ENCODE data around the gene ADAMTS4. TPM values are rescaled to one million over a fixed set of nuclear protein-coding genes. Genes with fewer than 3 reads are reported as not detected.

The ADAMTS4 gene
- total RNA-seq, 5 donors from 2014 or later (not counting 1 experiment from before 2014, with no cell fraction given): 0.86 to 1.8 (median 1.4) TPM

DNA sequence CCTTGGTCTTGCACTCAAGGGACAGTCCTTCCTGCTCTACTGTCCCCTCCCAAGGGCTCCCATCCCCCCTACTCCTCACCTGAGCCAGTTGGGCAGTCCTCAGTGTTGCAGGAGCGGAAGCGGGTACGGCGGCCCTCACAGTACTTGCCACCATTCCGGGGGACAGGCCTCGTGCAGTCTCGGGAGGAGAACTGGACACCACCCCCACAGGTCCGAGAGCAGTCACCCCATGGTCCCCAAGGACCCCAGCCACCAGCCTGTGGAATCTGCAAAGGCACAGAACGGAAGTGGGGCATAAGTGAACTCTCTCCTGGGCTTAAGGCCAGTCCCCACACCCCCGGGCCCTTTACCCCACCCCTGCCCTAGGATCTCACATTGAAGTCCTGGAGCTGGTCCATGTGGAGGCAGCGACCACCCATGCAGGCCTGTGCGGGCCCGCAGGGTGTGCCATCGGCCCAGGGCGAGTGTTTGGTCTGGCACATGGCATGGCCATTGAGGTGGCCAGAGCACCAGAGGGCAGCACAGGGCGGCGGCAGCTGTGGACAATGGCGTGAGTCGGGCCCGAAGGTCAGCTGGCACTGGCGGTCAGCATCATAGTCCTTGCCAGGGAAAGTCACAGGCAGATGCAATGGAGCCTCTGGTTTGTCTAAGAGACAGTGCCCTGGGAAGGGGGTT lies 5.2 kb downstream of the ADAMTS4 start:
- no peaks in the 10 kb centered on the region for H3K36me3 ChIP-seq (ENCODE audit: control insufficient read depth in 2 of 2, extremely low read depth in 1 of 2, insufficient read depth in 1 of 2, low read length in 1 of 2)
- ATAC-seq (replicated peaks in 1 of 4) (no peak), DNase-seq (no peak)
- H3K27ac ChIP-seq (ENCODE audit: low read length): no peak overlapping the region
- Mint-ChIP-seq H3K27ac (peak overlapping the region in 1 of 2 donors; percentile 11), H3K4me3 (no peak overlapping the region), H3K4me1 (peaks cover 36 to 46% (median 36%) of the 10 kb centered on the region in 3 donors), H3K27me3 (no peaks in the 10 kb centered on the region), H3K9me3 (no peaks in the 10 kb centered on the region), H3K36me3 (no peaks in the 10 kb centered on the region)
- 96% methylated on average over 15 of the region's 21 CpGs for WGBS (ENCODE audit: insufficient coverage)
- POLR2A ChIA-PET: interaction anchor here in 1 of 2 donors (0.6 kb wide), 1 partner anchor 10 kb away, joined by 4 read pairs; no protein-coding TSS in a partner anchor
- H3K27me3 ChIP-seq (replicated peaks in 1 of 2; ENCODE audit: control insufficient read depth in 2 of 2, extremely low read depth in 1 of 2, insufficient read depth in 2 of 2, low read length in 1 of 2): no peaks in the 10 kb centered on the region
- no peak overlapping the region for H3K4me3 ChIP-seq (ENCODE audit: control insufficient read depth in 1 of 2, extremely low read depth in 1 of 2, low read length in 1 of 2)
- CTCF ChIA-PET: interaction anchor here in 1 of 2 donors (1.8 kb wide), 1 partner anchor 30 kb away, joined by 5 read pairs; the partner anchor contains the start of gene APOA2
- H3K4me1 ChIP-seq (ENCODE audit: control insufficient read depth in 1 of 2, extremely low read depth in 1 of 2, insufficient read depth in 2 of 2, low read length in 2 of 2): peaks cover 16 to 63% of the 10 kb centered on the region in 2 experiments
- H3K9me3 ChIP-seq: no peaks in the 10 kb centered on the region

DNA sequence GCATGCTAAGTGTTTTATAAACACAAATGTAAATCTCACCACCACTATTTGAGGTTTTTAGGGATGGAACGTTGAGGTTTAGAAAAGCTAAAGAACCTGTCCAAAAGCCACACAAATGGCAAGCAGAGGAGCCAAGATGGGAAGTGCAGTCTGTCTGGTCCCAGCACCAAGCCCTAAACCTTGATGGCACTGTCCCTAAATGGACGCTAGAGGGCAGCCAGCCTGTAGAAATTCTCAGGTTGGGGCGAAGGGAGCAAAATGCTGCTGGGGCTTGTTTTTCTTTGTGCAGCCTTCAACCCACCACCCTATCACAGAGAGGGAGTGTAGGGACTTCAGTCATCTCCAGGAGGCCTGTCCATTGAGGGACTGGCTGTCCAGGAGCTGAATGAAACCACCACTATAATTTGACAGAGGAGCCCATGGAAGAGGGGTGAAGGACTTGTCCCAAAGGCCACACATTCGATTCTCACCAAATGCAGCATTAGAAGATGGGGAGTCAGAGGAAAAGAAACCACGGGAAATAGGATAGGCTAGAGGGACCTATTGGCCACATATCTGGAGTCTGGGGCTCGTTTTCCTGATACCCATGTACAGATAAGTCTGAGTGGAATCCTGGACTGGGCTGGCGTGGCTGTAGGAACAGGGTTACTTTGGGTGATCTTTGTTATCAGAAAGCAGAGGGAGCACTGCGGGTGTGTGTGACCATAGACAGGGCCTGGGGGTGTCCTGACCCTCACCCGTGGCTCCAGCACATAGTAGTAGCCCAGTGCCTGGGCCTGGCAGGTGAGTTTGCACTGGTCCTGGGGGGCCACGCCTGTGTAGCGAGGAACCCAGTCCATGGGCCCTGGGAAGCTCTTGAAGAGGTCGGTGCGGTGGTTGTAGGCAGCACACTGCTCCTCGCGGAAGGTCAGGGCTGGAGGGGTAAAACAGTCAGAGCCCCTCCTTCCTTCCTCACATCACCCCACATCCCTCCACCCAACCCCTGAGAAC lies 6.1 kb downstream of the ADAMTS4 start:
- Mint-ChIP-seq H3K27ac (peak overlapping the region; percentile 89 to 93), H3K4me3 (peak overlapping the region in 1 of 3 donors; percentile 54), H3K9me3 (no peaks in the 10 kb centered on the region), H3K4me1 (peaks cover 42 to 52% (median 43%) of the 10 kb centered on the region in 3 donors), H3K36me3 (no peaks in the 10 kb centered on the region), H3K27me3 (no peaks in the 10 kb centered on the region)
- no peaks in the 10 kb centered on the region for H3K9me3 ChIP-seq
- H3K27me3 ChIP-seq (replicated peaks in 1 of 2; ENCODE audit: control insufficient read depth in 2 of 2, extremely low read depth in 1 of 2, insufficient read depth in 2 of 2, low read length in 1 of 2): no peaks in the 10 kb centered on the region
- WGBS (ENCODE audit: insufficient coverage): 78% methylated on average over 9 of the region's 15 CpGs
- no peaks in the 10 kb centered on the region for H3K36me3 ChIP-seq (ENCODE audit: control insufficient read depth in 2 of 2, extremely low read depth in 1 of 2, insufficient read depth in 1 of 2, low read length in 1 of 2)
- peak; percentile 93 to 95 (median 94) for ATAC-seq (replicated peaks in 1 of 4)
- CTCF ChIA-PET: interaction anchor here (1.0 to 2.7 kb wide), 11 partner anchors 9 to 196 kb away, joined by 3 to 16 read pairs (median 5); partner anchors contain the start of genes NDUFS2 (in 2 of the 2), TOMM40L (in 2 of the 2) and APOA2 (in 1 of the 2)
- POLR2A ChIA-PET: interaction anchor here in 1 of 2 donors (0.6 to 0.8 kb wide), 2 partner anchors 8 to 10 kb away, joined by 3 to 10 read pairs; no protein-coding TSS in a partner anchor
- H3K4me3 ChIP-seq (ENCODE audit: control insufficient read depth in 1 of 2, extremely low read depth in 1 of 2, low read length in 1 of 2): no peak overlapping the region
- no peak overlapping the region for H3K27ac ChIP-seq (ENCODE audit: low read length)
- peaks cover 16 to 73% of the 10 kb centered on the region in 2 experiments for H3K4me1 ChIP-seq (ENCODE audit: control insufficient read depth in 1 of 2, extremely low read depth in 1 of 2, insufficient read depth in 2 of 2, low read length in 2 of 2)
- DNase-seq: peak; percentile 40 to 85 (median 61)

DNA sequence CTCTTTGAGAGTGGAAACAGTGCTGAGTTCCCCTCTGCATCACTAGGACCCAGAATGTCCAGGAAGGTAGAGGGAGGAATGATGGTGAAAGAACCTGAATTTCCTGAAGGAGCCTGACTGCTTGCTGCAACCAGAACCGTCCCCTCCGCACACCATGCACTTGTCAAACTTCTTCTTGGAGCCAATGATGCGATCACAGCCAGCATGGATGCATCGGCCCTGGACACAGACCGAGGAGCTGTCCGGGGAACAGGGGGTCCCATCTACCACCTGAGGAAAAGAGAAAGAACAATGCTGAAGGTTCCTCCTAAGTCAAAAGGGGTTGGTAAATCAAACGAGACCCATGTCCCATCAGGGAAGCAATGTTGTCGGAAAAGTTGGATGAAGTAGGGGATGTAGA lies 6.9 kb downstream of the ADAMTS4 start:
- H3K9me3 ChIP-seq: no peaks in the 10 kb centered on the region
- no peak overlapping the region for H3K27ac ChIP-seq (ENCODE audit: low read length)
- ATAC-seq (replicated peaks in 1 of 4): no peak
- H3K36me3 ChIP-seq (ENCODE audit: control insufficient read depth in 2 of 2, extremely low read depth in 1 of 2, insufficient read depth in 1 of 2, low read length in 1 of 2): no peaks in the 10 kb centered on the region
- Mint-ChIP-seq H3K27me3 (no peaks in the 10 kb centered on the region), H3K9me3 (no peaks in the 10 kb centered on the region), H3K4me1 (peaks cover 50 to 60% (median 51%) of the 10 kb centered on the region in 3 donors), H3K36me3 (no peaks in the 10 kb centered on the region), H3K27ac (peak overlapping the region; percentile 8 to 39), H3K4me3 (no peak overlapping the region)
- WGBS (ENCODE audit: insufficient coverage): 82% methylated on average over 6 of the region's 8 CpGs
- CTCF ChIA-PET: interaction anchor here (0.5 to 2.7 kb wide), 16 partner anchors 10 to 206 kb away, joined by 3 to 16 read pairs (median 4); partner anchors contain the start of genes NDUFS2 (in 2 of the 2), TOMM40L (in 2 of the 2) and APOA2 (in 1 of the 2)
- no peaks in the 10 kb centered on the region for H3K27me3 ChIP-seq (replicated peaks in 1 of 2; ENCODE audit: control insufficient read depth in 2 of 2, extremely low read depth in 1 of 2, insufficient read depth in 2 of 2, low read length in 1 of 2)
- H3K4me1 ChIP-seq (ENCODE audit: control insufficient read depth in 1 of 2, extremely low read depth in 1 of 2, insufficient read depth in 2 of 2, low read length in 2 of 2): peaks cover 24 to 81% of the 10 kb centered on the region in 2 experiments
- no peak overlapping the region for H3K4me3 ChIP-seq (ENCODE audit: control insufficient read depth in 1 of 2, extremely low read depth in 1 of 2, low read length in 1 of 2)
- POLR2A ChIA-PET: interaction anchor here in 1 of 2 donors (0.6 to 0.8 kb wide), 2 partner anchors 9 kb away, joined by 3 to 10 read pairs; no protein-coding TSS in a partner anchor
- no peak for DNase-seq

- ChIA-PET POLR2A (interaction anchor here in 1 of 2 donors (0.6 kb wide), 2 partner anchors 103 to 370 kb away, joined by 3 to 6 read pairs; no protein-coding TSS in a partner anchor), CTCF (interaction anchor here (0.5 to 2.7 kb wide), 18 partner anchors 9 to 200 kb away, joined by 3 to 16 read pairs (median 4); partner anchors contain the start of genes TOMM40L (in 2 of the 2) and NDUFS2 (in 1 of the 2))
- Mint-ChIP-seq H3K9me3 (no peaks in the 10 kb centered on the region), H3K4me3 (no peak overlapping the region), H3K27me3 (no peaks in the 10 kb centered on the region), H3K27ac (no peak overlapping the region), H3K36me3 (no peaks in the 10 kb centered on the region), H3K4me1 (peaks cover 59 to 69% (median 60%) of the 10 kb centered on the region in 3 donors)
- H3K4me3 ChIP-seq (ENCODE audit: control insufficient read depth in 1 of 2, extremely low read depth in 1 of 2, low read length in 1 of 2): no peak overlapping the region
- no peaks in the 10 kb centered on the region for H3K9me3 ChIP-seq
- H3K36me3 ChIP-seq (ENCODE audit: control insufficient read depth in 2 of 2, extremely low read depth in 1 of 2, insufficient read depth in 1 of 2, low read length in 1 of 2): no peaks in the 10 kb centered on the region
- no peak overlapping the region for H3K27ac ChIP-seq (ENCODE audit: low read length)
- no peaks in the 10 kb centered on the region for H3K27me3 ChIP-seq (replicated peaks in 1 of 2; ENCODE audit: control insufficient read depth in 2 of 2, extremely low read depth in 1 of 2, insufficient read depth in 2 of 2, low read length in 1 of 2)
- ATAC-seq (replicated peaks in 1 of 4) (no peak), DNase-seq (no peak)
- peaks cover 34 to 84% of the 10 kb centered on the region in 2 experiments for H3K4me1 ChIP-seq (ENCODE audit: control insufficient read depth in 1 of 2, extremely low read depth in 1 of 2, insufficient read depth in 2 of 2, low read length in 2 of 2)
- WGBS (ENCODE audit: insufficient coverage): 96% methylated on average over 17 of the region's 22 CpGs
Measured at GRCh38 chr1:161190962-161191521, 7.8 kb downstream of the ADAMTS4 start.

- ChIA-PET CTCF (no interaction called here), POLR2A (no interaction called here)
- Mint-ChIP-seq H3K36me3 (no peaks in the 10 kb centered on the region), H3K9me3 (no peaks in the 10 kb centered on the region), H3K27ac (peak overlapping the region; percentile 82), H3K27me3 (no peaks in the 10 kb centered on the region), H3K4me3 (no peak overlapping the region), H3K4me1 (peaks cover 65 to 74% (median 65%) of the 10 kb centered on the region in 3 donors)
- H3K36me3 ChIP-seq (ENCODE audit: control insufficient read depth in 2 of 2, extremely low read depth in 1 of 2, insufficient read depth in 1 of 2, low read length in 1 of 2): no peaks in the 10 kb centered on the region
- ATAC-seq (replicated peaks in 1 of 4): no peak
- DNase-seq: no peak
- 100% methylated on average over 3 of the region's 5 CpGs for WGBS (ENCODE audit: insufficient coverage)
- peaks cover 36 to 80% of the 10 kb centered on the region in 2 experiments for H3K4me1 ChIP-seq (ENCODE audit: control insufficient read depth in 1 of 2, extremely low read depth in 1 of 2, insufficient read depth in 2 of 2, low read length in 2 of 2)
- H3K27ac ChIP-seq (ENCODE audit: low read length): peak overlapping the region; percentile 31
- no peaks in the 10 kb centered on the region for H3K27me3 ChIP-seq (replicated peaks in 1 of 2; ENCODE audit: control insufficient read depth in 2 of 2, extremely low read depth in 1 of 2, insufficient read depth in 2 of 2, low read length in 1 of 2)
- no peak overlapping the region for H3K4me3 ChIP-seq (ENCODE audit: control insufficient read depth in 1 of 2, extremely low read depth in 1 of 2, low read length in 1 of 2)
- no peaks in the 10 kb centered on the region for H3K9me3 ChIP-seq
Measured at GRCh38 chr1:161189036-161189435, 9.8 kb downstream of the ADAMTS4 start.
